Middle frontal gyrus (tissue), 1 donor: ENCODE results near the gene CORO2A.
"Not testable (repeated sequence)": the region's sequence is repeated elsewhere in the genome, so short reads cannot be mapped to it uniquely, and the experiment has no call there.

Experiments
- DNase-seq: peaks from one replicate; pipeline ENCODE4 v3.0.0-alpha.2; 2015; ENCODE audit warnings: low spot score; ENCODE audit errors: extremely low spot score

Gene CORO2A

GRCh38 chr9:98117984-98118639 lies 74.3 kb downstream of the CORO2A start:
- DNase-seq: no peak

DNA sequence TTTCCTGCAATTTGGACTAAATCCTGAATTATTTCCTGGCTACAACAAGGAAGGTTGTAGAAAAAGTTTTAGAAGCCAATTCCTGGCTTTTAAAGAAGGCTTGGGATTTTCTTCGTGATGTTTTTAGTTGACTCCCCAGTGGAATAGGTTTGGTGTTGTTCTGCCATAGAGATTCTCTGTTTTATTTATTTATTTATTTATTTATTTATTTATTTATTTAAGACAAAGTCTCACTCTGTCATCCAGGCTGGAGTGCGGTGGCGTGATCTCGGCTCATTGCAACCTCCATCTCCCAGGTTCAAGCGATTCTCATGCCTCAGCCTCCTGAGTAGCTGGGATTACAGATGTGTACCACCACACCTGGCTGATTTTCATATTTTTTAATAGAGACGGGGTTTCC lies 75.3 kb downstream of the CORO2A start:
- not testable (repeated sequence) for DNase-seq

DNA sequence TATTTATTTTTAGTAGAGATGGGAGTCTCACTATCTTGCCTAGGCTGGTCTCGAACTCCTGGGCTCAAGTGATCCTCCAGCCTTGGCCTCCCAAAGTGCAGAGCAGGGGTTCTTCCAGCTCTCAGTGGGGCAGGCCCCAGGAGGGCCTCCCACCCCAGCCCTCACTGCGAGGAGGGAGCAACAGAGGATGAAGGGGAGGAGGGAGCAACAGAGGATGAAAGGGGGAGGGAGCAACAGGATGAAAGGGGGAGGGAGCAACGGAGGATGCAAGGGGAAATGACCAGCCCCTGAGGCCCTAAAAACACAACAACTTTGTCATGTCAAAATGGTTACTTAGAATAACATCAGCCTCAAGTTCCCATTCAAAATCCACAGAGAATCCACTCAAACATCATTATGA lies 83.4 kb downstream of the CORO2A start:
- DNase-seq: no peak

DNA sequence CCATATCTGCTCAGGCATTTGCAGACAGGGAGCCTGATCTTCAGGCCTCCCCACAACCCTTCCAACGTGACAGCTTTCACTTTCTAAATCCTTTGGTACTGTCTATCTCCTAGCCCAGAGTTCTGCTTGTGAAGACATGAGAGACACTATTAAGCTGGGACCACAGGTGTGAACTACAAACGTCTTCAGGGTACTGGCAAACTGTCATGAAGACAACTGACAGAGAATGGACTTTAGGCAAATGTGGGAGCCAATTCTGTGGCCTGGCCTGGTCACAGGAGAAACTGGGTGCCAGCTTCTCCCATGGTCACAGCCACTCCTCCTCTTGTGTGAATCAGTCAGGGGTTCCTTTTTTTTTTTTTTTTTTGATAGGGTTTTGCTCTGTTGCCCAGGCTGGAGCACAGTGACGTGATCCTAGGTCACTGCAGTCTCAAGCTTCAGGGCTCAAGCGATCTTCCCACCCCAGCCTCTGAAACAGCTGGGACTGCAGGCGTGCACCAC lies 83.9 kb downstream of the CORO2A start:
- no peak for DNase-seq

GRCh38 chr9:98107926-98108325 lies 84.5 kb downstream of the CORO2A start:
- DNase-seq: no peak

DNA sequence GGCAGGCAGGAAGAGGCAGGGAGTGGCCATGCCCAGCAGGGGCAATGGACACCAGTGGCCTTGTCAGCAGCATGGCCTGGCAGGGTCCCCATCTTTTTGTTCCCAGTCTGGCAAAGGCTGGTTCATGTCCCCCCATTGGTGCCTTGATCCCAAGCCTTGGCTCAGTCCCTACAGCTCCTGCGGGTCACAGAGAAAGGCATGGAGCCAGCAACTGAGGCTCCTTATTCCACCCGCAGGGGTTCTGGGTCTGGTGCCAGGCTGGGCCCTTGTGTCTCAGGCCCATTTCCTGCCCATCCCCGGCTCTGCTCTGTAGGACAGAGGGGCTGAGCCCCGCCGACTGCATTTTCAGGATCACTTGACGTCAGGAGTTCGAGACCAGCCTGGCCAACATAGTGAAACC lies 87.4 kb downstream of the CORO2A start:
- DNase-seq: no peak

DNA sequence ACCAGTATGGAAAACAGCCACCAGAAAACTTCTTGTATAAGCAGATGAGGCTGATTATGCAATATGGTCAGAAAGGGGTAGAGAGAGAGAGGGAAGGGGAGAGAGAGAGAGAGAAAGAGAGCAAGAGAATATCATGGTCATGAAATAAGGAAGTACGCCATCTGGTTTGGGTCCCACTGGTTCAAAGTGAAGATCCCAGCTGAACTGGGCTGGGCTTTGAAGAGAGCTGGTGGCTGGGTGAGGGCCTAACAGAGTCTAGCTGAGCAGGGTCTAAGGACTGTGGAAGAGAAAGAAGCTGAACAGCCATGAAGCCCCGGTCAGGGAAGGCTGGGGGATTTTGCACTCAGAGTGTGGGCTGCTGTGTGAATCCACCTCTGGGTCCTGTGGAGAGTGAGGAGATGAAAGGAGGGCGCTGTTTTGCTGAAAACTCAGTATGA lies 88.0 kb downstream of the CORO2A start:
- no peak for DNase-seq

GRCh38 chr9:98101868-98102273 lies 90.6 kb downstream of the CORO2A start:
- no peak for DNase-seq

DNA sequence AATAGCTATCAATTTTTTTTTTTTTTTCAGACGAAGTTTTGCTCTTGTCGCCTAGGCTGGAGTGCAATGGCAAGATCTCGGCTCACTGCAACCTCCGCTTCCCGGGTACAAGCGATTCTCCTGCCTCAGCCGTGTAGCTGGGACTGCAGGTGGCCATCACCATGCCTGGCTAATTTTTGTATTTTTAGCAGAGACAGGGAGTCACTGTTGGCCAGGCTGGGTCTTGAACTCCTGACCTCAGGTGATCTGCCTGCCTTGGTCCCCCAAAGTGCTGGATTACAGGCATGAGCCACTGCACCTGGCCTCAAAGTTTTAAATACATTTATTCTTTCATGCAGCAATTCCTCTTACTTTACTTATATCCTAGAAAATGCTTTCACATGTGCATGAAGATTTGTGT lies 91.0 kb downstream of the CORO2A start:
- no peak for DNase-seq

- no peak for DNase-seq
Observed at GRCh38 chr9:98100456-98100855, 92.0 kb downstream of the CORO2A start.

GRCh38 chr9:98099898-98100297 lies 92.5 kb downstream of the CORO2A start:
- no peak for DNase-seq

- DNase-seq: no peak
Observed at GRCh38 chr9:98099346-98099745, 93.1 kb downstream of the CORO2A start.

DNA sequence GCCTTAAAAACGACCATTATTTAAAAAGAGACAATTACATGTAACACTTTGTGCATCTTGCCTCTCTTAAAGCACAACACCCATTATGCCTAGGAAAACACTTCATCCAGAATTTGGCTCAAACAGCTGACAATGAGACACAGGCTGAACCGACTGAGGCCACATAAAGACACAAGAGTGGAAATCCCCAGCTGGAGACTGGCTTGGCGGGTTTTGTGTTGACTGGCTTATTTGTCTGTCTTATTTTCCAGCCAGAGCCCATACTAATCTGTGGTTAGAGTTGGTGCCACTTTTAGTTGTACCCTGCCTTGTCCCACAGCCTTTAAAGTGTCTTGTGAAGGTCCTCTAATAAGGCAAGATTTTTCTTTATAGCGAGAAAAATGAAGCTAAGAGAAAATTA lies 94.6 kb downstream of the CORO2A start:
- DNase-seq: no peak

DNA sequence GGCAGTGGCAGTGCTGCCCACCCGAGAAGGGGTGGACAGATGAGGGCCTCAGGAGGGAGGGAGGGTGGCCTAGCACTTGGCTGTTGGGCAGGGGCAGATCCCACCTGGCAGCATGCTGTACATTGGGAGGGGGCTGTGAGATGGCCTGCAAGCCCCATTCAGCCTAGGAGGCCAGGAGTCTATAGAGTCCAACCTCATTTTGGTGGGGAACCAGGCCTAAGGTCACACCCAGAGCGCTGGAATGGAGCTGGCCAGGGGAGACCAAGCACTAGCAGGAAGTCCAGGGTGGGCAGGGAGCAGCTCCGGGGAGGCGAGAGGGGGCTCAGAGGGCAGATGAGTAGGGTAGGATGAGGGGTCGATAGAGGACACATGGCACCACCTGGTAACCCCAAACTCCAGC lies 96.3 kb downstream of the CORO2A start:
- no peak for DNase-seq

DNA sequence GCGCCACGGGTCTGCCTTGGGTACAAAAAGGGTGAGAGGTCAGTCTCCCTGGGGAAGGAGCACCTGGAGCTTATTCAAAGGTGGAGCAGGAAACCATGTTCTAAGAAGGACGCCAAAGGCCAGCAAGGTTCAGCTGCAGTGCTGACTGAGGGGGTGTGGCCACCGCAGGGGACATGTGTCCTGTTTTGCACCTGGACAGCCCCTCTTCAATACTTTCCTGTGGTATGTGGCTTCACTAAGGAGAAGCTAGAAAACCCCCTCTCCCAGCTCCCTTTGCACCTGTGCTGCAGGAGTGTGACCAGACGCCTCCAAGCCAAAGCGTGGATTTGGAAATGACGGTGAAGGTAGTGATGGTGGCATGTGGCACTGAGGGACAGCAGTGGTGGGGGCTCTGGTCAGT lies 97.0 kb downstream of the CORO2A start:
- DNase-seq: no peak

DNA sequence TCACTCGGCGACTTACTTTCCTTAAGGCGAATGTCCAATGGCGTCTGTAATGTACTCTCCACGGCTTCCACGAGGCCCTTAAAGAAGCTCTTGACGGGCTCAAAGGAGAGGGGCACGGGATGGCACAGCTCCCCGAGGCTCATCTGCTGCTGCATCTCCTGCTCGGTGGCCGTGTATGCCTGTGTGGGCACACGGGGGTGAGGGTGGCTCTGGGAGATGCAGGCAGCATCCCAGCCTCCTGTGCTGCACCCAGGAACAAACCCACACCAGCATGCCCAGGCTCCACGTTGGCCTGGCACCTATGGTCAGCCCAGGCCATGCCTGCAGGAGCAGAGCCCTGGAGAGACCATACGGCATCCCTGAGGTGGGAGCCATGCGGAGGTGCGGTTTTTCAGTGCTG lies 97.6 kb downstream of the CORO2A start:
- DNase-seq: no peak

- DNase-seq: no peak
Observed at GRCh38 chr9:98094316-98094715, 98.1 kb downstream of the CORO2A start.

- DNase-seq: no peak
Observed at GRCh38 chr9:98092613-98092931, 99.9 kb downstream of the CORO2A start.

GRCh38 chr9:98091735-98092612 lies 100.5 kb downstream of the CORO2A start:
- DNase-seq: peak; percentile 22

- DNase-seq: not testable (repeated sequence)
Observed at GRCh38 chr9:98090674-98091073, 101.8 kb downstream of the CORO2A start.

DNA sequence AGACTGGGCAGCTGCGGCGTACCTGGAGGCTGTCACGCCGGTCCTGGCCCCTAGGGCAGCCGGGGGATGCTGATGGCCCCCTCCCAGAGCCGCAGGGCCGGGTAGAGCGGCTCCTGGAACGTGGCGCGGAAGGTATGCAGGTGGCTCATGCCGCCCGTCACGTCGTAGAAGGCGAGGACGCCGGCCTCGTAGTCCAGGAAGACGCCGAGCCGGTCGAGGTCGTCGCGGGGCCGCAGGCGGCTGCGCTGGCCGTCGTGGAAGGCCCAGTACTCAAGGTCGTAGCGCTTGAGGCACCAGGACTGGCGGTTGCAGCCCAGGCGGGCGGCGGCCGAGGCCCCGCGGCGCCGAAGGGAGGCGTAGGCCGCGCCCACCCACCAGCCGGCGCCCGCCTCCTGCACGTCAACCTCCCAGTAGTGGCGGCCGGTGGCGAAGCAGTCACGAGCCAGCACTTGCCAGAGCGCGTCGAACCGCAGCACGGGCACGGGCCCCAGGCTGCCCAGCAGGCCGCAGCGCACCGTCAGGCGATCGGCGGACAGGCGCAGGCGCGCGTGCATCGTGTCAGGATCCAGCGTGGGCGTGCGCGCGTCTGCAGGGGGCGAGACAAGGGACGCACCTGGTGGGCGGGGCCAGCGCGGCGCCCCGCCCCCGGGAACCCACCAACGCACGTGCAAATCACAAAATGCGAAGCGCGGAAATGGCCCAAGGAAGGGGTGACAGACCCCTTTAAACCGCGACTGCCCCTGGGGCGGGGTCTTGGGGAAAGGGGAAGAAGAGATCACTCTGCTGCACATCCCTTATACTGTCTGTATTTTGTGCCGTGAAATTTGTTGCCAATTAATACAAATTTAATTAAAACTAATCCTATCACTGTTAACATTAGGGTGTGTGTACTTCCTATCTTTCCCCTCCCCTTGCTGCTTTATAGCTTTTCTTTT lies 104.8 kb downstream of the CORO2A start:
- no peak for DNase-seq

GRCh38 chr9:98086461-98086860 lies 106.0 kb downstream of the CORO2A start:
- DNase-seq: no peak
